ENCODE measurements around the gene CCDC6. TPM values are rescaled to one million over a fixed set of nuclear protein-coding genes. Genes with fewer than 3 reads are reported as not detected.

The CCDC6 gene
- total RNA-seq, 1 experiment from 2014 or later: 58.4 TPM

- no peaks in the 10 kb centered on the region for H3K36me3 Mint-ChIP-seq (ENCODE audit: insufficient read depth in 1 of 3, low read depth in 3 of 3)
- DNase-seq: no peak
- Histone ChIP-seq H3K4ac (ENCODE audit: low read depth, low read length) (no peak overlapping the region), H2BK12ac (ENCODE audit: insufficient read length, low read depth, low read length) (no peak overlapping the region), H3T11ph (ENCODE audit: low read length) (no peak overlapping the region), H2BK20ac (ENCODE audit: low read depth, low read length, poor library complexity, severe bottlenecking) (no peak overlapping the region), H4K91ac (ENCODE audit: insufficient read length, low read depth, low read length) (no peak overlapping the region), H3K56ac (ENCODE audit: insufficient read length, low read depth, low read length) (no peak overlapping the region), H3K4me2 (ENCODE audit: insufficient read depth, insufficient read length, low read length) (no peak overlapping the region), H2AK5ac (ENCODE audit: insufficient read length, low read length) (no peak overlapping the region), H3K27me3 (ENCODE audit: insufficient read depth, low read length) (no peaks in the 10 kb centered on the region), H2BK15ac (ENCODE audit: low read depth, low read length) (no peak overlapping the region), H2AFZ (ENCODE audit: low read length) (no peak overlapping the region), H2BK120ac (ENCODE audit: low read depth, low read length, poor library complexity, severe bottlenecking) (no peak overlapping the region), H4K8ac (replicated peaks; ENCODE audit: insufficient read length, low read depth, low read length) (no peak overlapping the region), H4K20me1 (ENCODE audit: control insufficient read depth, insufficient read depth, insufficient read length) (no peaks in the 10 kb centered on the region), H3K4me1 (ENCODE audit: insufficient read depth, low read length) (no peaks in the 10 kb centered on the region; the same call in 1 of the 2 replicates), H3K27ac (ENCODE audit: insufficient read length, low read depth, low read length) (no peak overlapping the region), H3K79me2 (ENCODE audit: insufficient read depth, low read length) (no peaks in the 10 kb centered on the region), H3K14ac (ENCODE audit: insufficient read depth, low read length) (no peak overlapping the region), H3K23ac (ENCODE audit: insufficient read length, low read depth, low read length) (no peak overlapping the region), H3K23me2 (ENCODE audit: insufficient read length, low read depth, low read length, poor library complexity, severe bottlenecking) (no peaks in the 10 kb centered on the region), H4K5ac (ENCODE audit: insufficient read length, low read depth, low read length) (no peak overlapping the region), H3K79me1 (ENCODE audit: insufficient read depth, low read depth, low read length, poor library complexity, severe bottlenecking) (no peaks in the 10 kb centered on the region), H3K9me3 (ENCODE audit: control insufficient read depth, low read depth, low read length) (no peaks in the 10 kb centered on the region), H3K18ac (ENCODE audit: insufficient read length, low read depth, low read length) (no peak overlapping the region), H2BK5ac (ENCODE audit: insufficient read length, low read length) (no peak overlapping the region), H3K9ac (ENCODE audit: extremely low read depth, insufficient read length, low read length) (no peak overlapping the region)
- no peak for TF ChIP-seq CTCF (conservative IDR thresholded peaks at IDR 0.05)
- H3K9me3 Mint-ChIP-seq: no peaks in the 10 kb centered on the region
- H3K27me3 Mint-ChIP-seq (ENCODE audit: low read depth): no peaks in the 10 kb centered on the region
- H3K4me1 Mint-ChIP-seq: peaks cover 4 to 5% of the 10 kb centered on the region in 2 experiments
- H3K4me3 Mint-ChIP-seq: no peak overlapping the region
- H3K27ac Mint-ChIP-seq: no peak overlapping the region
- no CpG with 5 or more reads among the region's 2 CpGs for WGBS (ENCODE audit: extremely low coverage, insufficient read length, low lambda C conversion rate)
These were observed 153.9 kb downstream of the CCDC6 start for GRCh38 chr10:59752278-59752940.
